Mammary epithelial cell (primary cell): Measurements from ENCODE around the gene ROMO1.
"Not testable (repeated sequence)": the region's sequence is repeated elsewhere in the genome, so short reads cannot be mapped to it uniquely, and the experiment has no call there.

Source experiments
- CTCF ChIP-seq, 2 donors: IDR thresholded peaks in 1 of 2; conservative IDR thresholded peaks in 1 of 2; 2 replicates each; pipeline ENCODE4 v1.5.1; 2011 to 2012; ENCODE audit warnings: inconsistent platforms in 2 of 2, low read length in 2 of 2, mild to moderate bottlenecking in 2 of 2, control low read depth in 1 of 2, low read depth in 1 of 2; ENCODE audit not compliant: insufficient read depth in 1 of 2; ENCODE audit errors: extremely low read depth in 1 of 2
- EZH2 ChIP-seq: IDR thresholded peaks from 2 replicates; pipeline ENCODE4 v1.6.1; 2012; ENCODE audit warnings: low read length, inconsistent platforms, borderline replicate concordance

- not testable (repeated sequence) for TF ChIP-seq CTCF (conservative IDR thresholded peaks at IDR 0.05 in 1 of 2, IDR thresholded peaks at IDR 0.05 in 1 of 2; ENCODE audit: extremely low read depth in 1 of 2, insufficient read depth in 1 of 2, low read depth in 1 of 2, low read length in 2 of 2); EZH2
Measured at GRCh38 chr20:35706591-35707529, 7.7 kb downstream of the ROMO1 start.
